OCI-LY3 (cell line): ENCODE results near the gene ATP4B.

Source experiments
- EZH2phosphoT487 ChIP-seq: fragments of 200-600 bp; shearing (Covaris generic); IDR thresholded peaks from 2 replicates; pipeline ENCODE4 v1.6.1; 2018; ENCODE audit warnings: antibody characterized with exemption, mixed run types, low read depth
- TF ChIP-seq, protein P1 (sequence below): fragments of 200-600, 300-600 bp; sonication (generic); IDR thresholded peaks from 2 replicates; pipeline ENCODE4 v1.5.1; 2014; ENCODE audit warnings: antibody characterized with exemption, low read length, low read depth

DNA sequence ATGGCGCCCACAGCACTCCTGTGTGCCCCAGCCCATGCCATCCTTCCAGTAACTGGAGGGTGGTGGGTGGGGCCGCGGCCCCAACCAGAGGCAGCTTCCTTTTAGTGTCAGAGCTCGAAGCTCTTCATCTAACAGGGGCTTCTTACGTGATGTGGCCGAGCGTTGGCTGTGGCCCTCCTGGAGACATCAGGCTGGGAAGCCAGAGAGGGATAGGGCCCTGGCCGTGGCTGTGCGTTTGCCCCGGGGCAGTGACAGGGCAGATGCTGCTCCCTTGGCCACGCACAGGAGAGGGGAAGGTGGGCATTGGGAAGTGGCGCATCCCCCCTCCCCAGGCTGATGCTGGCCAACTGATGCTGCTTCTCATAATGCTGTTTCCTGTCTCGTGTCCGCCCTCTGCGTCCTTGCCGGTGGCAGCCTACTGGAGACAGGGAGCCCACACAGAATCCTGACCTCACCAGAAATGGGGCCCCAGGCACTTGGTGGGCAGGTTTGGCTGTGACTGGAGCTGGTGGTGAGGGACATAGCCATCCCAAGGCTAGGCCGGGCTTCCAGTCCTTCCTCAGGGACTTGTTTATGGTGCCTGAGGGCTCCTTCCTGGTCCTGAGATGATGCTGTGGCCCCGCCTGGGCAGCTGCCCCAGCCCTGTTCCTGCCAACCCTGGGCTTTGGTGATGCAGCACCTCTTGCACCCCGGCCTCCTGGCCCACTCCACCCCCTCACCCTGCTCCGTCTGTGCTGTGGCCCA is 34.3 kb downstream of the ATP4B start:
- TF ChIP-seq, protein P1, sequence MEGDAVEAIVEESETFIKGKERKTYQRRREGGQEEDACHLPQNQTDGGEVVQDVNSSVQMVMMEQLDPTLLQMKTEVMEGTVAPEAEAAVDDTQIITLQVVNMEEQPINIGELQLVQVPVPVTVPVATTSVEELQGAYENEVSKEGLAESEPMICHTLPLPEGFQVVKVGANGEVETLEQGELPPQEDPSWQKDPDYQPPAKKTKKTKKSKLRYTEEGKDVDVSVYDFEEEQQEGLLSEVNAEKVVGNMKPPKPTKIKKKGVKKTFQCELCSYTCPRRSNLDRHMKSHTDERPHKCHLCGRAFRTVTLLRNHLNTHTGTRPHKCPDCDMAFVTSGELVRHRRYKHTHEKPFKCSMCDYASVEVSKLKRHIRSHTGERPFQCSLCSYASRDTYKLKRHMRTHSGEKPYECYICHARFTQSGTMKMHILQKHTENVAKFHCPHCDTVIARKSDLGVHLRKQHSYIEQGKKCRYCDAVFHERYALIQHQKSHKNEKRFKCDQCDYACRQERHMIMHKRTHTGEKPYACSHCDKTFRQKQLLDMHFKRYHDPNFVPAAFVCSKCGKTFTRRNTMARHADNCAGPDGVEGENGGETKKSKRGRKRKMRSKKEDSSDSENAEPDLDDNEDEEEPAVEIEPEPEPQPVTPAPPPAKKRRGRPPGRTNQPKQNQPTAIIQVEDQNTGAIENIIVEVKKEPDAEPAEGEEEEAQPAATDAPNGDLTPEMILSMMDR: no peak
- TF ChIP-seq EZH2phosphoT487: no peak
